Ishikawa (cell line): Measurements from ENCODE around the gene VAMP3.

Source experiments
- CEBPB ChIP-seq: IDR thresholded peaks from 2 replicates; pipeline ENCODE4 v1.6.1; 2012
- CREB1 ChIP-seq: IDR thresholded peaks from 2 replicates; pipeline ENCODE4 v1.6.1; 2012; ENCODE audit warnings: low read depth
- EGR1 ChIP-seq: IDR thresholded peaks from 2 replicates; pipeline ENCODE4 v1.6.1; 2012
- EP300 ChIP-seq: IDR thresholded peaks from 2 replicates; pipeline ENCODE4 v1.6.1; 2012; ENCODE audit warnings: borderline replicate concordance
- FOXM1 ChIP-seq: IDR thresholded peaks from 2 replicates; pipeline ENCODE4 v1.6.1; 2012; ENCODE audit warnings: low read depth, borderline replicate concordance
- MAX ChIP-seq: IDR thresholded peaks from 2 replicates; pipeline ENCODE4 v1.6.1; 2012
- NFIC ChIP-seq: IDR thresholded peaks from 2 replicates; pipeline ENCODE4 v1.6.1; 2012
- RAD21 ChIP-seq: IDR thresholded peaks from 2 replicates; pipeline ENCODE4 v1.6.1; 2012; ENCODE audit warnings: low read depth
- REST ChIP-seq: IDR thresholded peaks from 2 replicates; pipeline ENCODE4 v1.6.1; 2012; ENCODE audit warnings: low read depth, mild to moderate bottlenecking
- TAF1 ChIP-seq: IDR thresholded peaks from 2 replicates; pipeline ENCODE4 v1.6.1; 2012; ENCODE audit warnings: low read depth, mild to moderate bottlenecking
- TCF12 ChIP-seq: IDR thresholded peaks from 2 replicates; pipeline ENCODE4 v1.6.1; 2012; ENCODE audit warnings: low read depth
- TEAD4 ChIP-seq: IDR thresholded peaks from 2 replicates; pipeline ENCODE4 v1.6.1; 2012
- USF1 ChIP-seq: IDR thresholded peaks from 2 replicates; pipeline ENCODE4 v1.6.1; 2012
- YY1 ChIP-seq: IDR thresholded peaks from 2 replicates; pipeline ENCODE4 v1.6.1; 2012; ENCODE audit warnings: low read depth
- ZBTB7A ChIP-seq: IDR thresholded peaks from 2 replicates; pipeline ENCODE4 v1.6.1; 2012; ENCODE audit warnings: low read depth

The VAMP3 gene

GRCh38 chr1:7824701-7825100, 53.6 kb downstream of the VAMP3 start:
- no peak for TF ChIP-seq TAF1
- no peak for TF ChIP-seq TEAD4
- TF ChIP-seq EGR1: no peak
- no peak for TF ChIP-seq MAX
- no peak for TF ChIP-seq YY1
- TF ChIP-seq NFIC: no peak
- TF ChIP-seq CREB1: no peak
- TF ChIP-seq TCF12: no peak
- no peak for TF ChIP-seq FOXM1
- no peak for TF ChIP-seq USF1
- TF ChIP-seq EP300: no peak
- no peak for TF ChIP-seq REST
- no peak for TF ChIP-seq ZBTB7A
- no peak for TF ChIP-seq CEBPB
- TF ChIP-seq RAD21: no peak

- TF ChIP-seq REST: no peak
- TF ChIP-seq EGR1: no peak
- TF ChIP-seq EP300: no peak
- TF ChIP-seq TAF1: no peak
- TF ChIP-seq CEBPB: no peak
- no peak for TF ChIP-seq YY1
- no peak for TF ChIP-seq NFIC
- no peak for TF ChIP-seq TCF12
- no peak for TF ChIP-seq ZBTB7A
- TF ChIP-seq MAX: no peak
- no peak for TF ChIP-seq CREB1
- TF ChIP-seq RAD21: no peak
- TF ChIP-seq USF1: no peak
- no peak for TF ChIP-seq FOXM1
- TF ChIP-seq TEAD4: no peak
These were observed 55.3 kb downstream of the VAMP3 start for GRCh38 chr1:7826363-7826762.

GRCh38 chr1:7827126-7827955, 56.2 kb downstream of the VAMP3 start:
- TF ChIP-seq TAF1: no peak
- no peak for TF ChIP-seq TEAD4
- TF ChIP-seq EGR1: no peak
- no peak for TF ChIP-seq RAD21
- no peak for TF ChIP-seq TCF12
- no peak for TF ChIP-seq ZBTB7A
- no peak for TF ChIP-seq EP300
